GM12878 (cell line): ENCODE data around the gene SMARCC2. TPM values are rescaled to one million over a fixed set of nuclear protein-coding genes. Genes with fewer than 3 reads are reported as not detected.

Experiments
- CEBPB ChIP-seq, 2 experiments: fragments of 150-350 bp in 1 of 2; IDR thresholded peaks; 2 replicates each; pipeline ENCODE4 v1.6.1; 2012 to 2014; ENCODE audit warnings: low read depth in 2 of 2, low read length in 2 of 2, borderline replicate concordance in 1 of 2, inconsistent platforms in 1 of 2
- CHD4 ChIP-seq: fragments of 200-600 bp; sonication (generic); IDR thresholded peaks from 2 replicates; pipeline ENCODE4 v1.6.1; 2016; ENCODE audit warnings: mild to moderate bottlenecking
- EGR1 ChIP-seq, 2 experiments: IDR thresholded peaks; 1 replicate in 1 of 2; 2 replicates in 1 of 2; pipeline ENCODE4 v1.6.1; 2011 to 2012; ENCODE audit warnings: low read depth in 2 of 2, low read length in 2 of 2, borderline replicate concordance in 1 of 2, mild to moderate bottlenecking in 1 of 2, moderate library complexity in 1 of 2
- HSF1 ChIP-seq: fragments of 150-350 bp; IDR thresholded peaks from 2 replicates; pipeline ENCODE4 v1.6.1; 2014; ENCODE audit warnings: mild to moderate bottlenecking, low read depth, low read length
- MLLT1 ChIP-seq: fragments of 450-650 bp; IDR thresholded peaks from 2 replicates; pipeline ENCODE4 v1.6.1; 2016; ENCODE audit warnings: mild to moderate bottlenecking
- NKRF ChIP-seq: fragments of 450-650 bp; conservative IDR thresholded peaks from 2 replicates; pipeline ENCODE4 v1.6.1; 2017; ENCODE audit warnings: mild to moderate bottlenecking, moderate library complexity
- NR2F1 ChIP-seq: fragments of 450-650 bp; conservative IDR thresholded peaks from 2 replicates; pipeline ENCODE4 v1.6.1; 2017; ENCODE audit warnings: mild to moderate bottlenecking
- PAX5 ChIP-seq: IDR thresholded peaks from 2 replicates; pipeline ENCODE4 v1.6.1; 2011; ENCODE audit warnings: low read depth, low read length, borderline replicate concordance
- RFX5 ChIP-seq: IDR thresholded peaks from 2 replicates; pipeline ENCODE4 v1.6.1; 2011; ENCODE audit warnings: low read depth, low read length, improper control_type of control experiment
- SIX5 ChIP-seq: IDR thresholded peaks from 2 replicates; pipeline ENCODE4 v1.6.1; 2011; ENCODE audit warnings: mild to moderate bottlenecking, low read depth, low read length, moderate library complexity; ENCODE audit not compliant: severe bottlenecking
- SMAD1 ChIP-seq: fragments of 450-650 bp; IDR thresholded peaks from 2 replicates; pipeline ENCODE4 v1.6.1; 2018; ENCODE audit warnings: mild to moderate bottlenecking, low read depth; ENCODE audit not compliant: partially characterized antibody
- TCF3 ChIP-seq: IDR thresholded peaks from 2 replicates; pipeline ENCODE4 v1.6.1; 2012; ENCODE audit warnings: low read depth, mild to moderate bottlenecking, low read length, borderline replicate concordance; ENCODE audit not compliant: insufficient read depth
- polyA plus RNA-seq, 11 experiments: library from polyadenylated mRNA; depleted of rRNA in 4 of 11; unstranded in 6 of 11; stranded (reverse) in 5 of 11; fragments of >200 nt; fragmentation: Nextera tagmentation in 4 of 11; fragmentation: Illumina TruSeq in 1 of 11; extraction: Ambion mirVana in 4 of 11; extraction: Trizol in 1 of 11; gene quantifications; 1 replicate in 1 of 11; 2 replicates in 10 of 11; pipeline versions ENCODE4 v1.2.1 to v1.2.3, GENCODE V29; 2011 to 2016; ENCODE audit warnings: inconsistent platforms in 2 of 11, missing spikeins in 2 of 11, low read depth in 1 of 11
- total RNA-seq, 4 experiments: library from RNA; depleted of rRNA in 3 of 4; stranded (reverse); fragments of >200 nt in 3 of 4; fragmentation: Illumina TruSeq in 1 of 4; extraction: Trizol in 1 of 4; gene quantifications; 2 replicates each; pipeline versions ENCODE4 v1.2.1 to v1.2.3, GENCODE V29; 2013 to 2021
- TF ChIP-seq, protein P1 (sequence below): IDR thresholded peaks from 2 replicates; pipeline ENCODE4 v1.6.1; 2011; ENCODE audit warnings: low read depth, mild to moderate bottlenecking, low read length, moderate library complexity, borderline replicate concordance; ENCODE audit errors: extremely low read depth

Gene SMARCC2
- total and polyA plus RNA-seq, 10 of the 15 experiments (the other 5 are each of a cell fraction or from before 2014, with no cell fraction given), result 13.6 to 71.2 (median 42.3) TPM

GRCh38 chr12:56116267-56117081 is 72.8 kb downstream of the SMARCC2 start, which contains the start of gene RPL41 (continued):
- peak; percentile 82 for TF ChIP-seq MLLT1
- TF ChIP-seq, protein P1, sequence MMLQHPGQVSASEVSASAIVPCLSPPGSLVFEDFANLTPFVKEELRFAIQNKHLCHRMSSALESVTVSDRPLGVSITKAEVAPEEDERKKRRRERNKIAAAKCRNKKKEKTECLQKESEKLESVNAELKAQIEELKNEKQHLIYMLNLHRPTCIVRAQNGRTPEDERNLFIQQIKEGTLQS, result no peak
- TF ChIP-seq NR2F1, result peak; percentile 81
- peak; percentile 80; the same call in 1 of the 2 replicates for TF ChIP-seq TCF3
- peak; percentile 95 for TF ChIP-seq SMAD1
- TF ChIP-seq RFX5, result no peak
- TF ChIP-seq CEBPB (IDR thresholded peaks at IDR 0.05; ENCODE audit: borderline replicate concordance in 1 of 2, low read depth in 2 of 2, low read length in 2 of 2), result no peak
- TF ChIP-seq EGR1 (IDR thresholded peaks at IDR 0.05; ENCODE audit: borderline replicate concordance in 1 of 2, low read depth in 2 of 2, low read length in 2 of 2), result no peak
- no peak for TF ChIP-seq CHD4
- TF ChIP-seq NKRF, result peak; percentile 89; the same call in 1 of the 2 replicates
- no peak for TF ChIP-seq HSF1
- TF ChIP-seq PAX5, result 0 out of 2 replicates have a peak, but pooled peaks have one; percentile 13
- peak; percentile 75 for TF ChIP-seq SIX5
